Liver (tissue), 3 donors: ENCODE data around the gene SNAP23.

ENCODE experiments used
- EGR1 ChIP-seq, 2 donors: IDR thresholded peaks; 2 replicates each; pipeline ENCODE4 v1.6.1; 2016 to 2018; ENCODE audit warnings: antibody characterized with exemption in 2 of 2, low read depth in 2 of 2
- FOXA1 ChIP-seq: IDR thresholded peaks from 2 replicates; pipeline ENCODE4 v1.6.1; 2016; ENCODE audit warnings: antibody characterized with exemption
- GABPA ChIP-seq, 2 donors: IDR thresholded peaks in 1 of 2; conservative IDR thresholded peaks in 1 of 2; 2 replicates each; pipeline ENCODE4 v1.6.1; 2016; ENCODE audit warnings: antibody characterized with exemption in 2 of 2, mild to moderate bottlenecking in 1 of 2, moderate library complexity in 1 of 2
- HNF4A ChIP-seq, 2 donors: conservative IDR thresholded peaks; 2 replicates each; pipeline ENCODE4 v1.6.1; 2016; ENCODE audit warnings: antibody characterized with exemption in 2 of 2, mild to moderate bottlenecking in 2 of 2
- HNF4G ChIP-seq: IDR thresholded peaks from 2 replicates; pipeline ENCODE4 v1.6.1; 2016; ENCODE audit warnings: antibody characterized with exemption
- RAD21 ChIP-seq, 2 donors: IDR thresholded peaks; 2 replicates each; pipeline ENCODE4 v1.6.1; 2016; ENCODE audit warnings: antibody characterized with exemption in 2 of 2, mild to moderate bottlenecking in 2 of 2
- RXRA ChIP-seq, 2 donors: IDR thresholded peaks; 2 replicates each; pipeline ENCODE4 v1.6.1; 2017 to 2018; ENCODE audit warnings: antibody characterized with exemption in 2 of 2, mild to moderate bottlenecking in 1 of 2
- SP1 ChIP-seq: IDR thresholded peaks from 2 replicates; pipeline ENCODE4 v1.6.1; 2018; ENCODE audit warnings: antibody characterized with exemption, mild to moderate bottlenecking
- TAF1 ChIP-seq: conservative IDR thresholded peaks from 2 replicates; pipeline ENCODE4 v1.6.1; 2016; ENCODE audit warnings: antibody characterized with exemption, mild to moderate bottlenecking
- YY1 ChIP-seq: IDR thresholded peaks from 2 replicates; pipeline ENCODE4 v1.6.1; 2016; ENCODE audit warnings: antibody characterized with exemption, mild to moderate bottlenecking
- TF ChIP-seq, protein P1 (sequence below): fragments of 150-350 bp; IDR thresholded peaks from 2 replicates; pipeline ENCODE4 v1.5.1; 2017; ENCODE audit warnings: improper control_type of control experiment, low read depth, low read length; ENCODE audit not compliant: missing input control
- TF ChIP-seq, protein P2 (sequence below): IDR thresholded peaks from 2 replicates; pipeline ENCODE4 v1.6.1; 2016; ENCODE audit warnings: antibody characterized with exemption, mild to moderate bottlenecking
- TF ChIP-seq, protein P3 (sequence below): IDR thresholded peaks from 2 replicates; pipeline ENCODE4 v1.6.1; 2016; ENCODE audit warnings: antibody characterized with exemption
- TF ChIP-seq, protein P4 (sequence below): IDR thresholded peaks from 2 replicates; pipeline ENCODE4 v1.6.1; 2016; ENCODE audit warnings: antibody characterized with exemption
- donor health status: healthy.
- donor health status: healthy.

DNA sequence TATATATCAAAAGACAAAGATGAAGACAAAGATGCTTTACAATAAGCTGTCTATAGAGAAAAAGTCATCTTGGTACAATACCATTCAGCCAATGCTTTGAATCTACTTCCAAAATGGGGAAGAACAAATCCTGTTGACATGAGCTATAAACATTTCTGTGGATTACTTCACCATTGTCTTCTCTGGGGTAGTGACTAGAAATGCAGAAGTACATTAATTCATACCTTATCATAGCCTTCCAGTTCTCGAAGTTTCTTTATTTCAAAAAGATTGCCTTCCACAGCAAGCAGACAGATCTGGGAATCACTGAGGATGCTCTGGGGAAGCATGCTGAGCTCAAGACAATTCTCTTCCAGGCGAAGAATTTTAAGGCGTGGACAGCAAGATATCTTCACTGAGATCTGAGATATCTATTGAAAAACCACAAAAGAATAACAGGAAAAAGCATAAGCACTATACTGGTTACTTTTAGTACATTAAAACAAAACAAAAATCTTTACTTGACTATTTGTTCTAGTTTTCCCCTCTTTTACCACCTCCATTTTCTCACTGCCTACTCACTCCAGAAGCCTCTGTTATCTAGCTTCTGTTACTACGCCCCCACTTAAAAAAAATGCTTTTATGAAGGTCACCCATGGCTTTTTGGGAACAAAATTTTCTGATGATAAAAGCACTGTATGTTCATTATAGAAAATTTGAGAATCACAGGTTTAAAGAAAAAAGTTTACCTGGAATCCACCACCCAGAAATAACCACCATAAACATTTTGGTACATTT, 49.6 kb downstream of the SNAP23 start:
- no peak for TF ChIP-seq YY1
- TF ChIP-seq, protein P1, sequence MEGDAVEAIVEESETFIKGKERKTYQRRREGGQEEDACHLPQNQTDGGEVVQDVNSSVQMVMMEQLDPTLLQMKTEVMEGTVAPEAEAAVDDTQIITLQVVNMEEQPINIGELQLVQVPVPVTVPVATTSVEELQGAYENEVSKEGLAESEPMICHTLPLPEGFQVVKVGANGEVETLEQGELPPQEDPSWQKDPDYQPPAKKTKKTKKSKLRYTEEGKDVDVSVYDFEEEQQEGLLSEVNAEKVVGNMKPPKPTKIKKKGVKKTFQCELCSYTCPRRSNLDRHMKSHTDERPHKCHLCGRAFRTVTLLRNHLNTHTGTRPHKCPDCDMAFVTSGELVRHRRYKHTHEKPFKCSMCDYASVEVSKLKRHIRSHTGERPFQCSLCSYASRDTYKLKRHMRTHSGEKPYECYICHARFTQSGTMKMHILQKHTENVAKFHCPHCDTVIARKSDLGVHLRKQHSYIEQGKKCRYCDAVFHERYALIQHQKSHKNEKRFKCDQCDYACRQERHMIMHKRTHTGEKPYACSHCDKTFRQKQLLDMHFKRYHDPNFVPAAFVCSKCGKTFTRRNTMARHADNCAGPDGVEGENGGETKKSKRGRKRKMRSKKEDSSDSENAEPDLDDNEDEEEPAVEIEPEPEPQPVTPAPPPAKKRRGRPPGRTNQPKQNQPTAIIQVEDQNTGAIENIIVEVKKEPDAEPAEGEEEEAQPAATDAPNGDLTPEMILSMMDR = no peak
- TF ChIP-seq RAD21 (IDR thresholded peaks at IDR 0.05) = no peak
- TF ChIP-seq RXRA (IDR thresholded peaks at IDR 0.05) = no peak
- TF ChIP-seq, protein P2, sequence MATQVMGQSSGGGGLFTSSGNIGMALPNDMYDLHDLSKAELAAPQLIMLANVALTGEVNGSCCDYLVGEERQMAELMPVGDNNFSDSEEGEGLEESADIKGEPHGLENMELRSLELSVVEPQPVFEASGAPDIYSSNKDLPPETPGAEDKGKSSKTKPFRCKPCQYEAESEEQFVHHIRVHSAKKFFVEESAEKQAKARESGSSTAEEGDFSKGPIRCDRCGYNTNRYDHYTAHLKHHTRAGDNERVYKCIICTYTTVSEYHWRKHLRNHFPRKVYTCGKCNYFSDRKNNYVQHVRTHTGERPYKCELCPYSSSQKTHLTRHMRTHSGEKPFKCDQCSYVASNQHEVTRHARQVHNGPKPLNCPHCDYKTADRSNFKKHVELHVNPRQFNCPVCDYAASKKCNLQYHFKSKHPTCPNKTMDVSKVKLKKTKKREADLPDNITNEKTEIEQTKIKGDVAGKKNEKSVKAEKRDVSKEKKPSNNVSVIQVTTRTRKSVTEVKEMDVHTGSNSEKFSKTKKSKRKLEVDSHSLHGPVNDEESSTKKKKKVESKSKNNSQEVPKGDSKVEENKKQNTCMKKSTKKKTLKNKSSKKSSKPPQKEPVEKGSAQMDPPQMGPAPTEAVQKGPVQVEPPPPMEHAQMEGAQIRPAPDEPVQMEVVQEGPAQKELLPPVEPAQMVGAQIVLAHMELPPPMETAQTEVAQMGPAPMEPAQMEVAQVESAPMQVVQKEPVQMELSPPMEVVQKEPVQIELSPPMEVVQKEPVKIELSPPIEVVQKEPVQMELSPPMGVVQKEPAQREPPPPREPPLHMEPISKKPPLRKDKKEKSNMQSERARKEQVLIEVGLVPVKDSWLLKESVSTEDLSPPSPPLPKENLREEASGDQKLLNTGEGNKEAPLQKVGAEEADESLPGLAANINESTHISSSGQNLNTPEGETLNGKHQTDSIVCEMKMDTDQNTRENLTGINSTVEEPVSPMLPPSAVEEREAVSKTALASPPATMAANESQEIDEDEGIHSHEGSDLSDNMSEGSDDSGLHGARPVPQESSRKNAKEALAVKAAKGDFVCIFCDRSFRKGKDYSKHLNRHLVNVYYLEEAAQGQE = no peak
- TF ChIP-seq TAF1 = no peak
- TF ChIP-seq, protein P3, sequence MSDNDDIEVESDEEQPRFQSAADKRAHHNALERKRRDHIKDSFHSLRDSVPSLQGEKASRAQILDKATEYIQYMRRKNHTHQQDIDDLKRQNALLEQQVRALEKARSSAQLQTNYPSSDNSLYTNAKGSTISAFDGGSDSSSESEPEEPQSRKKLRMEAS = no peak
- TF ChIP-seq, protein P4, sequence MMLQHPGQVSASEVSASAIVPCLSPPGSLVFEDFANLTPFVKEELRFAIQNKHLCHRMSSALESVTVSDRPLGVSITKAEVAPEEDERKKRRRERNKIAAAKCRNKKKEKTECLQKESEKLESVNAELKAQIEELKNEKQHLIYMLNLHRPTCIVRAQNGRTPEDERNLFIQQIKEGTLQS = no peak
- no peak for TF ChIP-seq HNF4G
- TF ChIP-seq GABPA (IDR thresholded peaks at IDR 0.05 in 1 of 2, conservative IDR thresholded peaks at IDR 0.05 in 1 of 2) = no peak
- no peak for TF ChIP-seq SP1
- TF ChIP-seq FOXA1 = no peak
- TF ChIP-seq HNF4A (conservative IDR thresholded peaks at IDR 0.05) = no peak
- no peak for TF ChIP-seq EGR1 (IDR thresholded peaks at IDR 0.05; ENCODE audit: low read depth in 2 of 2)
